HT-29 (cell line): Measurements from ENCODE around the gene TBC1D16. TPM values are rescaled to one million over a fixed set of nuclear protein-coding genes. Genes with fewer than 3 reads are reported as not detected.

ENCODE experiments used
- DNase-seq: peaks from one replicate; pipeline ENCODE4 v3.0.0-alpha.2; 2015; ENCODE audit warnings: low spot score
- total RNA-seq: library from RNA; depleted of rRNA; stranded (reverse); fragments of >200 nt; shearing (Covaris generic); gene quantifications from 2 replicates; pipeline ENCODE4 v1.2.3, GENCODE V29; 2014

Gene TBC1D16
- total RNA-seq, 1 experiment from 2014 or later = 24.6 TPM

DNA sequence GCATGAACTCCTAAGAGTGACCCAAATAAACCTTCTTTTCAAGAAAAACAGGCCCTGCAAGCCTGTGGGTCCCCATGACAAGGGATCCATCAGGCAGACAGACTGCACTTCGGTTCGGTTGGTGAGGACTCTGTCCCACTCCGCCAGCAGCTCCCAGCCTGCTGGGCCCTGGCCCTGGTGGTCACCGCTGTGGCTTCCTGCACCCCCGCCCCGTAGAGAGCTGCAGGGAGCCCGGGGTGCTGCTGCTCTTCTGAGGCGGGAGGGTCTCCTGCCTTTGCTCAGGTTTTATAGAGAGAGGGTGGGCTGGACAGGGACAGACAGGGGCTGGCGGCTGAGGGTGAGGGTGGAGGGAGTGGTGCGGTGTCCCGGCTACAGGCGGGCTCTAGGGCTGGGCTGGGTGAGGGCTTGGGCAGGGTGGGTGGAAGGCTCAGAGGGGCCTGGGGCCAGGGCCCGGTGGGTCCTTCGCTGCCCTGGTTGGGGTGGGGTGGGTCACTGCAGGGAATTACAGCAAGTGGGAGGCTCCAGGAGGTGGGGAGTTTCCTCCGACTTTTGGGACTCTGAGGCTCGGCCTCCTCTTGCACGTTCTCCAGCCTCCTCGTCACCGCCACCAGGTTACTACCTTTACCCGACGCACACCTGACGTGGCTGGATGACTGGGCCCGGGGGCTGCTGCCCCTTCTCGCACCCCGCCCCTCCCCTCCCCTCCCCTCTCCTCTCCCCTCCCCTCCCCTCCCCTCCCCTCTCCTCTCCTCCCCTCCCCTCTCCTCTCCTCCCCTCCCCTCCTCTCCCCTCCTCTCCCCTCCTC is 106.2 kb downstream of the TBC1D16 start:
- DNase-seq = no peak

DNA sequence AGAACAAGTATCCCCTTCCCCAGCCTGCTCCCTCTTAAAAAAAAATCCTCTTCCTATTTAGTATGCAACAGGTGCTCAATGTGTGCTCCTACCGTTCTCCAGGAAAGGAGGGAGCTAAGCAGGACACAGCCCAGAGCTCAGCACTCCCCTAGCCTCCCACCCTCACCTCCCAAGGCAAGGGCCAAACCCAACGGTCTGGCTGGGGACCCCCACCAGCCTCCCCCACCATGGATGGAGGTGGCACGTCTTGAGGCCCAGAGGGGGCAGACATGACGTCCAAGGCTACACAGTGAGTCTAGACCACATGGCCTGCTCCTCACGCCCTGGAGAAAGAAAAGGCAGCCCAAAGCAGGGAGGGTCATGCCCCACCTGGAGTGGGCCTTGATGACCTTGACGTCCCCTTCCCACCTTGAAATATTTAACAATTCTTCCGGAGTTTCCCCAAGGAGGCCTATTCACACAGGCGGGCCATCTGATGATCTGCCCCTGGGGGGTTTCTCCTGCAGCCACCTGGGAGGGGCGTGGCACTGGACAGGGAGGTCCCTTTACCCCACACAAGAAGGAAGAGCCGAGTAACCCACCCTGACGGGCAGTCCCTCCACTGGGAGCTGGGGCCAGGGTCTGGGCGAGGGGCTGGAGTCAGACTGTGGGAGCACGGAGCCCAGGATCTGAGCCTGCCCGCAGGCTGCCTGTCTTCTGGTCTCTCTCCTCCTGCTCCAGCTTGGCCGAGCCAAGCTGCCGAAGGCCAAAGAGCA is 107.0 kb downstream of the TBC1D16 start:
- no peak for DNase-seq

DNA sequence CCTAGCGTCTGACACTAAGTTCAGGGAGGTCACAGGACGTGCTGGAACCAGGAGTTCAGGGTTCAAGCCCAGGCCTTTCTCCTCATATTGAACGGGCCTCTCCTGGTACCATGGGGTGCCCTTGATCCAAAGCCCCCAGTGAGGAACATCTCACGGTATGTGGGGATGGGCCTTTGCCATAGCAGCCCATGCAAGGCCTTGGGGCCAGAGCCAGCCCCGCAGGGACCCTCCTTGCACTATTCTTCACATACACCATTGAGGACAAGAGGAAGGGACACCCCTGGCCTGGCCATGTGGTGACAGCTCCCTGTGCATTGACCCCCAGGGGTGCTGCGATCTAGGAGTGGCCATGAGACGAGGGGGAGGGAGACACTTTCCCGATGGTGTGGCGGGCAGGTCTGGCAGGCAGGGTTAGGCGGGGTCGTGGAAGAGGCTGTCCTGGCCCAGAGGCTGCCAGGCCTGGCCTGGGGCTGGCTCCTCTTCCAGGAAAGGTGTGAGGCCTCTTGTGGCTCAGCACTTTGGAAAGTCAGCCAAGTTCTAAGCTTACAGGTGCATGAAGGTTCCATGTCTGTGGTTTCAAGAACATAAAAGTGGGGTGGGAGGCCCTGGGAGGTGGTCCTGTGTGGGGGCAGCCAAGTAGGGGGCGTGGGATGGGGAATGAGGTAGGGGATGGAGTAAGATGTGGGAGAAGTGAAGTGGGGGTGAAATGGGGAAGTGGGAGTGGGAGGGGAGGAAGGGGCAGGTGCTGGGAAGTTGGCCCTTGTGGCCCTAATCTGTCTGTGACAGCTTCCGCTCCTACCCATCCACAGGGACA is 107.8 kb downstream of the TBC1D16 start:
- no peak for DNase-seq

DNA sequence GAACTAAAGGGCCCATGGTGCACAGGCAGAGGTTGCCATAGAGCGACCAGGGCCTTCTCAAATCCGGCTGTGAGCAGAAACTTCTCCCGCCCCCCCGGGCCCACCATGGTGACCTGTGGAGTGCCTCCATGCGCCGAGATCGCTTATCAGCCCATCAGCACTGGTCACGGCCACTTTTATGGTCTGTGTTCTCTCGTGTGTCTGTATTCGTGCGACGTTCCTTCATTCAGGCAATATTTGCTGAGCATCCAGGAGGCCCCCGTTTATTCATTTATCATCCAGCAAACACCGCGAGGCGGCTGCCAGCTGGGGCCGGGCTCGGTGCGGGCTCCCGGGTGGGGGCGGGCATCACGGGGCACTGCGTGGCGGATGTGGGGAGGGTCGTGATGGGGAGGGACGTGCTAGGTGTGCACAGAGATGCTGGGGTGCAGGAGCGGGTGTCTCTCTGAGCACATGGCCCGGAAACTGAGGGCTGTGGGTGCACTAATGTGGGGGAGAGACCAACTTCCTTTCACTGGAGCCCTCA is 108.5 kb downstream of the TBC1D16 start:
- no peak for DNase-seq

GRCh38 chr17:79926605-79927135 is 109.0 kb downstream of the TBC1D16 start:
- DNase-seq = no peak

GRCh38 chr17:79926142-79926604 is 109.5 kb downstream of the TBC1D16 start:
- no peak for DNase-seq

DNA sequence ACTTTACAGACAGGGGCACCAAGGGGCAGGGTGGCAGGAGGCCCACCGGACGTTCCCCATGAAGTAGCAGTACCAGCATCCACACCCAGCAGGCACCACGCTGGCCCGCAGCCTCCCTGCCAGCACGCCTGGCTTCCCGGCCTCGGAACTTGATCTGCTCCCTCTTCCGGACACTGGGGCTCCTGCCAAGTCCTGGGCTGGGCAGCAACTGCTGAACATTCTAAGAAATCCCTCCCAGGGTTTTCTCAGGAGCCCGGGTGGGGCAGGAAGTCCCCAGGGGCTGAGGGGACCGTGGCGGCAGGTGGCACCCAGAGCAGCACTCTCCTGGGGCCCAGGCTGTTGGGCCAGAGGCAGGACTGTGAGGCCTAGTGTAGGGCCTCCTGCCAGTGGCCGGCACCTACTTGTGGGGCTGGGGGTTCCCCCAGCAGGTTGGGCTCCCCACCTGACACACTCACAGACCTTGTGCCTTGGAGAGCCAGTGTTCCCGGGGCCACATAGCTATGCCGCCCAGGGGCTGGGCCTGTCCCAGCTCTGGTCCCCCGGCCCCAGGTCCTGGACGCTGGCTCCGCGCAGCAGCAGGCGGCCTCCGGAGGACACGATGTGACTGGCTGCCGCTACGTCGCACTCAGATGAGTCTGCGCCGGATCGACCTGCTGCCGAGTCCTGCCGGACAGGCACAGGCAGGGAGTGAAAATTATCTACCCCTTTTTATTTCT is 110.3 kb downstream of the TBC1D16 start:
- DNase-seq = peak; percentile 87

- no peak for DNase-seq
Observed at GRCh38 chr17:79924639-79924976, 111.1 kb downstream of the TBC1D16 start.

- peak; percentile 68 for DNase-seq
Observed at GRCh38 chr17:79923974-79924638, 111.6 kb downstream of the TBC1D16 start.

GRCh38 chr17:79922798-79923197 is 112.9 kb downstream of the TBC1D16 start:
- no peak for DNase-seq

DNA sequence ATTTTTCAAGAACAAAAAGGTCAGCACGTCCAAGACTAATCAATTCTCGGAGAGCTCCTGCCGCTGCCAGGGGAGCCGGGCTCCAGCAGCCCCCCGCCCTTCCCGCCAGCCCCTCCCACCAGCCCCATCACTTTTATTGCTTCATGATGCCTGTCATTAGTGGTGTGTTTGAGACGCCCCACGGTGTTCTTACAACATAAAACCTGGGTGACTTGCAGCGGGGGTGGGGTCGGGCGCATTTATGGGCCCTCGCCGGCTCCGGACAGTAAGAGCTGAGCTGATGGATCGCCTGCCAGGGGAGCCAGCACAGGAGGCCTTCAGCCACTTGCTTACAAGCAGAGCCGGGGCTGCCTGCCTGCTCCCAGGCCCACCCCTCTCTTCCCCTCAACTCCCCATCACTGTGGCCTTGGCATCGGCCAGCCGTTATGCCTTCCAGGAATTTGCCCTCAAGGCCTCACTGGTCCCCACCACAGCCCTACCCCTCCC is 113.5 kb downstream of the TBC1D16 start:
- DNase-seq = no peak

GRCh38 chr17:79921411-79922115 is 114.1 kb downstream of the TBC1D16 start:
- no peak for DNase-seq

DNA sequence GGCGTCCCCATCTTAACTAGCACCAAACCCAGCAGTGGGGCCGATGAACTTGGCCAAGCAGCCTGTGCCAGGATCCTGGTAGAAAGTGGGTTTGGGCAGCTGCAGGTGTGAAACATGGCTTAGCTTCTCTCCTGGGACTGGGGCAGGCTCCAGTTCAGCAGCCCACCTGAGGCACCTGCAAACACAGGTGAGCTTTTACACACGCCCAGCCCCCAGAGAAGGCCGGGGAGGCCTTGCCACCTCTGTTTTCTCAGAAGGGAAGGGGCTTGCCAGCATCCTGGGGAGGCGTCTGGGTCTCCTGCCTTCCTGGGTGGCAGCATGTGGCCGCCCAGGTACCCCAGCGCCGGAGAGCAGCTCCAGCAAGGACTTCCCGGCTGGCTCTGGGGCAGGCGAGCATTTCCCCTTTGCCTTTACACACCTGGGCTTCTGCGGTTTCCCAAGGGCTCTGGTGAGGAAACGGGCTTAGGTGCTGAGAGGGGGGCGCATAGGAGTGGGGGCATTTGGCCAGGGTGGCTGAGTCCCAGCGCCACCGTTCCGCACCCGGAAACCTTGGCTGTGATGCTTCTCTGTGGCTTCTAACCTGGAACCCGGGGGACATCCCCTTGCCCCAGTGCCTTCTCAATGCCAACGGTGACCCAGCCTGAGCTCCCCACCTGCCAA is 114.8 kb downstream of the TBC1D16 start:
- no peak for DNase-seq

GRCh38 chr17:79919862-79920720 is 115.6 kb downstream of the TBC1D16 start:
- DNase-seq = no peak

DNA sequence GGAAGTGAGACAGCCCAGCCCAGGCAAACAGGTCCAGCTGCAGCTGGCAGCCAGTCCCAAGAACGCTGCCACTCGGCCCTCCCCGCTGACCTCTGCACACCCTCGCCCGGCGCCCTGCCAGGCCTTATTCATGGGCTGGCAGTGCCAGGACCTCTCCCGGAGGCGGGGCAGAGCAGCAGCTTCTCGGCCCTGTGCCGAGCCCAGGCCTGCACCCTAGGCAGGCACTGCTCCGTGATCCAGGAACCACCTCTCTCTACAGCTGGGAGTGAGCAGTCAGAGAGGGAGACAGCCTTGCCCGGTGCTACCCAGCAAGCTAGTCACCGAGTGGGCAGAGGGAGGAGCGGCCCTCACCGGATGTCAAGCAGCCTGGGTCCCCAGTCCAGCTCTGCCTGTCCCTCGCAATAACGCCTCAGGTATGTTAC is 116.5 kb downstream of the TBC1D16 start:
- peak; percentile 97 for DNase-seq

DNA sequence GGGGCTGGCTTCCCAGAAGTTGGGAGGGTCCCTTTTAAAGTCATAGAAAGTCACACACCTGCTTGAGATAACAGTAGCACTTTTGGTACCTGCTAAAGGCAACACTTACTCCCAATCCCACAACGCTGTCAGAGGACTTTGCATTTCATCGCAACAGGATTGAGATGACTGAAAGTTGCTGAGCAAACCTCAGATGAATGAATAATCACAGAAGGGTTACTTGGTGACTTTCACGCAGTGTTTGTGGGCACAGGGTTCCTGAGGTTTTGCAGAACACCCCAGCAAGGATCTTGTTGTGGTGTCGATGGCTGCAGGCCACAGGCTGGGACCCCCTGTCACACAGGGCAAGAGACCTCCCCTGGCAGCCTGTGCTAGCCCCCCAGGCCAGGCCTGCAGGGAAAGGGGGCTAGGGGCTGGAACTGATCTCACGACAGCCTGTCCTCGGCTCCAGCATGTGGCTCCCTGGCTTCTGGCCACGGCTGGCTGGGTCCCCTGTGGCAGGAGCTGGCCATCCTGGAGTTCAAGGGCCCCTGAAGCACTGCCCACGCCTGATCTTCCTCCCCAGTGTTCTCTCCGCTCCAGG is 117.0 kb downstream of the TBC1D16 start:
- no peak for DNase-seq

DNA sequence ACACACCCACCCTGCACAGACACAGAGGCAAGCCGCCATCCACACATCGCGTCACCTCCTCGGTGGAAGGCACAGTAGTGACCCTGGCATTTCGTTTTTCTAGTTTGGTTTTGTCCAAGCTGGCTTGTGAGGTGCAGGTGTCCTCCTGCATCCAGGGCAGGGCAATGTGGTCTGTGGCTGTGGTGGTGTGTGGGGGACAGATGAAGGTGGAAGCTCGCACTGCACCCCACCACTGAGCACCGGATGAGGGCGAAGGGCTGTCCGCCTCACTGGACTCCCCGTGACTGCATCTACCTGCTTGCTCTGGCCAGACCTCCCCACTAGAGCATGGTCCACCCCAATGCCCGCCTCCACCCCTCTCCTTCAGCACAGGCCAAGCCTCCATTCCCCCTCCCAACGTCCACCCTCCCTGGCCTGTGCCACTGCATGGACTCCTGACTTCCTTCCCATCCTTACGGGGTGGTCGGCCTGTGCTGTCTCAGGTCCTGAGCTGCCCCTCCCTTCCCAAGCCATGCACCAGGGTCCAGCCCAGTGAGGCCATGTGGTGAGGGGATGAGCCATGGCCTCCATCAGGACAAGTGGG is 117.7 kb downstream of the TBC1D16 start:
- no peak for DNase-seq
